ENCODE data around the gene SAV1.

- no peak for TF ChIP-seq CTCF (IDR thresholded peaks at IDR 0.05; ENCODE audit: borderline replicate concordance, extremely low read depth, low read length, poor library complexity, severe bottlenecking)
- no peak for TF ChIP-seq EZH2 (IDR thresholded peaks at IDR 0.05; ENCODE audit: borderline replicate concordance, low read depth, low read length, severe bottlenecking)
Measured at GRCh38 chr14:50649691-50650090, 18.4 kb downstream of the SAV1 start.

Measured in DND-41 (cell line).